HPDE6-E6E7 (cell line): ENCODE results near the gene MPRIP.

Experiments used
- DNase-seq: peaks from one replicate; pipeline ENCODE4 v3.0.0; 2011; ENCODE audit warnings: missing footprints; ENCODE audit errors: extremely low spot score

The MPRIP gene

DNA sequence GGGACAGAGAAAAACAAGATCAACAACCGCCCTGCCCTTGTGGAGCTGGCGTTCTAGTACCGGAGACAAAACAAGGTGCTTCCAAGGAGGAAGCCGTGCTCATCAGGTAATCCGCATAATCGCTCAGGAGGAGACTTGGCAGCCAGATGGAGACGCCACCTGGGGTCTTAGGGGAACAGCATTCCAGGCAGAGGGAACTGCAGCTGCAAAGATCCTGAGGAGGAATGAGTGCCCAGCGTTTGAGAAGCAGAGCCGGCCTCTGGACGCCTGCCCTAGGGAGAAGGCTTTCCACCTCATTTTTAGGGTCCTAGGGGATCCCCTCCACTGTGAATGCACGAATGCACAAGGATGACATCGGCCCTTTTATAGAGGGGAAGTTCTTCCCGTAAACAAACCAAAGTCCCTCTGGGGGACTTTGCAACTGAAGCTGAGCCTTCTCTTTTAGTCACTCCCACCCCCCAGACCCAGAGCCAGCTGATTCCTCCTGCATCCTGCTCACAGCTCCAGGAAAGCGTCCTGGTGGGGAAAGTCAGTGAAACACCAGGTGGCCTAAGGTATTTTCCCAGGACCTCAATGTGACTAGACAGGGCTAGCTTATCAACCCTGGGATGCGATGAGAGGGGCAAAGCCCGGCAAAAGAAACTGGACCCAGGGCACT lies 13.2 kb upstream of the MPRIP start:
- DNase-seq: no peak

DNA sequence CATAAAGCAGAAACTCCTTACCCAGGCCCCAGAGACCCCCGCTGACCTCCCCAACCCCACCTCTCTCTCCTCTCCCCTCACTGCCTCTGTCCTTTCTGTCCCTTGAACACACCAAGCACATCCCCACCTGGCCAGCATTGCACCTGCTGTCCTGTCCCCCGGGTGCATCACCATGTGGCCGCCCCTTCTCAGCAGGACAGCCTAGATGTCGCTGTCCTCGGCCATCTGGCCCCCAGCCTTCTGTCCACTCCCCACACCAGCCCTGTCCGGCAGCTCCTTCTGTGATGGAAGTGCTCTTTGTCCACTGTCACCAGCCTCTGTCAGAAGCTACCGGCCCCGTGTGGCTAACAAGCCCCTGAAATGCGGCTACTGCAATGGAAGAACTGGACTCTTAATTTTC lies 12.3 kb upstream of the MPRIP start:
- no peak for DNase-seq

GRCh38 chr17:17030515-17031211 lies 11.6 kb upstream of the MPRIP start:
- no peak for DNase-seq

GRCh38 chr17:17032131-17032692 lies 10.0 kb upstream of the MPRIP start:
- peak; percentile 65 for DNase-seq

GRCh38 chr17:17033466-17033865 lies 8.8 kb upstream of the MPRIP start:
- no peak for DNase-seq

DNA sequence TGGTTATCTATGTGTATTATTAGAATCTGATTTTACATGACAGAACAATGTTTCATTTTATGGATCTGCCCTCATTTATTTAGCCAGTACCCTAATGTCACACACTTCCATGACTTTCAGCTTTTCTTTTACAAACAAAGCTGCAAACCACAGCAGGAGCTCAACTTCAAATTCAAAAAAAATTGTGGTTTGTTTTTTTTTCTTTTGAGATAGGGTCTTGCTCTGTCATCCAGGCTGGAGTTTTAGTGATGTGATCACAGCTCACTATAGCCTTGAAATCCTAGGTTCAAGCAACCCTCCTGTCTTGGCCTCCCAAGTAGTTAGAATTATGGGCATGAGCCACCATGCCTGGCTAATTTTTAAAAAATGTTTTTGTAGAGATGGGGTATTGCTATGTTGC lies 8.2 kb upstream of the MPRIP start:
- no peak for DNase-seq

DNA sequence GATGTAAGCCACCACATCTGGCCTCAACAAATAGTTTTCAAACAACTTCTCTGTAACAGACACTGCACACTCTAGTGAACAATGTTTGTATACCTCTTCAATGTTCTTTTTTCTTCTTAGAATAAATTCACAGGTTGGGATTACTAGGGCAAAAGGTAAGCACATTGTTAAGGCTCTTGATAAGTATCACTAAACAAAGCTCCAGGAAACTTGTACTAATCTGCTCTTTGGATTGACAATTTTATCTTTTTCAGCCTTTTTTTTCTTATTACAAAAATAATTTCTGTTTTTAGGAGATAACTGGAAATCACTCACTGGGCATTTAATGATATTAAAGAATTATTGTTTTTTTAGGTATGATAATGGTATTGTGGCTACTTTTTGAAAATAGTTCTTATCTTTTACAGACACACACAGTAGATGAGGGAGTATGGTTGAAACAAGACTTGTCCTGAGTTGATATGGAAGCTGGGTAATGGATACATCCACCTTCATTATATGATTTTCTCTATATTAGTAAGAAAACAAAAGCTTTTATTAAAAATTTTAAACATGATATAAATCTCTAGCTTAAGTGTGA lies 7.7 kb upstream of the MPRIP start:
- no peak for DNase-seq

DNA sequence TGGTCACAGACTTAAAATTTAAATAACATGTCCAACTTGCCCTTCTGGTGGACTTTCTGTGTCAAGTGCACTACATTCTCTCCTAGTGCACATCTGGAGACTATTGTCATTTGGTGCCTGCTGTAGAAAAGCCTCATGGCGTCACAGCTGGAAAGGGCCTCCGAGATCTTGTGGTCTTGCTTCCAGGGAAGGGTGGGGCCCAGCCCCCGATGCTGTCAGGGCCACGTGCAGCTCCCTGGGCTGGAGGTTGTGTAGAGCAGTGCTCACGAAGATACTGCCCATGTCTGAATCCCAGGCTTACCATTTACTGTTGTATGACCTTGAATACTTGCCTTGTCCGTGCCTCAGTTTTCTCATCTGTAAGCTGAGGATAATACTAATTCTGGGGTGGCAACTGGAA lies 6.8 kb upstream of the MPRIP start:
- no peak for DNase-seq

DNA sequence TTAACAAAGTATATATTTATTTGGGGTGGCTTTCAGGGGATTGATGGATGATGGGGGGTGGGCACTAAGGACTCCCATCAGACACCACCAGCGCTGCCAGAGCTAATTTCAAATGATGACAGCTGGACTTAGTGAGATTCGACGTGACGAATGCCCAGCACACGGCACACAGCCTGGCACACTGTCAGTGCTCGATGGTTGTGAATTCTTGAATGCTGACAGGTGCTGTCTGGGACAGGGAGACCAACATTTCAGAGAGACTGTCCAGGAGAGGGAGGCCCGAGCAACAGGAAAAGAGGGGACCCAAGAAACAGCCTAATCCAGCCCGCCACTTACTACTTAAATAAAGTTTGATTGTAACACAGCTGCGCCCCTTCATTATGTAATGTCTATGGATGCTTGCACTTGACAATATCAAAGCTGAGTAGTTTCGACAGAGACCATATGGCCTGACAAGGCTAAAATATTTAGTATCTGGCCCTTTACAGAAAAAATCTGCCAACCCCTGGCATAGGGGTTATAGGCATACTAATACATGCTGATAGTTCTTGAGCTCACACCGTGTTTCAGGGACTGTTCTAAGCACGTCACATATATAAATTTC lies 6.2 kb upstream of the MPRIP start:
- no peak for DNase-seq

GRCh38 chr17:17036524-17036998 lies 5.7 kb upstream of the MPRIP start:
- no peak for DNase-seq

- DNase-seq: no peak
Observed at GRCh38 chr17:17039911-17040310, 2.3 kb upstream of the MPRIP start.

GRCh38 chr17:17041018-17041521 lies 1.2 kb upstream of the MPRIP start:
- peak; percentile 53 for DNase-seq

DNA sequence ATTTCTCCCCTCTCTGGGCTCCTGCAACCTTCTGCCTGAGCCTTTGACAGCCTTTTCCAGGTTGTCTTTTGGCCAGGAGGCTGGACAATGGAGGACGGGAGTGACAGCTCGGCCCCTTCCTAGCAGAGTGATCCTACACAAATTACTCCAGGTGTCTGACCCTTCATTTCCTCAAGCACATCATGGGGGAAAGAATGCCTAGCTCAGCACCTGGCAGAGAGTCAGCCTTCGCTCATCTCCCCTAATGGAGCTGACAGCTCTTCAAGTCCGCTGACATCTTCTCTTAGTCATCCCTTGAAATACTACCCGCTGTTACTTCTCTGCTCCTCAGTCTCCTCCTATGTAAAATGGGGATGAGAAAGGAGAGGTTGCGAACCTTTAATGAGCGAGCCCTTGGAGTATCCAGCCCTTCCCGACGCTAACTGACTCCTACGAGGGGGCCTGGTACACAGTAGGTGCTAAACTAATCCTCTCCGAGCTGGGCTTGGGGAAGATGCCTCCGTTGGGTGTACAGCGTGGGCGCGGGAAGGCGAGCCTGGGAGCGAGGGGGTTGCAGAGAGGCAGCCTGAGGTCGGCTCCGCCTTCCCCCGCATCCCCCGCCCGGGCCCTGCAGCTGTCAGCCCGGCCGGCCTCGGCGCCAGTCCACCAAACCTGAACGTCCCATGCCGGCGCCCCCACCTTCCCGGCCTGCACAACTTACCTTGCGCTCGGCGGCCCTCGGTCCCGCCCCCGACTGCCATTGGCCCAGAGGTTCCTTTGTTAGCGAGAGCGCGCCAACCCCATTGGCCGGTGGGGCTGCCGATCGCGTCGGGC lies 480 bp upstream of the MPRIP start:
- peak; percentile 88 for DNase-seq

GRCh38 chr17:17042851-17043460 lies 699 bp downstream of the MPRIP start:
- no peak for DNase-seq

- no peak for DNase-seq
Observed at GRCh38 chr17:17043461-17044271, 1.4 kb downstream of the MPRIP start.

GRCh38 chr17:17044846-17045561 lies 2.7 kb downstream of the MPRIP start:
- no peak for DNase-seq

DNA sequence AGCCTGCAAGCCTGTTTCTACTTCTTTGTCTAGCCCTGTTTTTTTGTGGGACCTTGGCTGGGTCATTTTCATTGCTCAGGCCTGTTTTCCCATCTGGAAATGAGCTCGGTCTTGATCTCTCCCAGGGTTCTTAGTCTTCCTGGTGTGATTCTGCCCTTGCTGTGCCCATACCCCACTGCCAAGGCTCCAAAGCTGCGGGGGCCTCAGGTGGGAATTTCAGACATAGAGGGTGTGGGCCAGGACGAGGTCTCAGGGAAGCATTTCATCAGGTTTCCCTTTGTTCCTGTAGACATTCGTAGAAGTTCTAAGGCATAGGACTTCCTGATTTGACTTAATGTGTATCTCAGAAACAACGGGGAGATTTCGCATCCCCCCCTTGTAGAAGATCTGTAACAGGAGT lies 5.8 kb downstream of the MPRIP start:
- no peak for DNase-seq

DNA sequence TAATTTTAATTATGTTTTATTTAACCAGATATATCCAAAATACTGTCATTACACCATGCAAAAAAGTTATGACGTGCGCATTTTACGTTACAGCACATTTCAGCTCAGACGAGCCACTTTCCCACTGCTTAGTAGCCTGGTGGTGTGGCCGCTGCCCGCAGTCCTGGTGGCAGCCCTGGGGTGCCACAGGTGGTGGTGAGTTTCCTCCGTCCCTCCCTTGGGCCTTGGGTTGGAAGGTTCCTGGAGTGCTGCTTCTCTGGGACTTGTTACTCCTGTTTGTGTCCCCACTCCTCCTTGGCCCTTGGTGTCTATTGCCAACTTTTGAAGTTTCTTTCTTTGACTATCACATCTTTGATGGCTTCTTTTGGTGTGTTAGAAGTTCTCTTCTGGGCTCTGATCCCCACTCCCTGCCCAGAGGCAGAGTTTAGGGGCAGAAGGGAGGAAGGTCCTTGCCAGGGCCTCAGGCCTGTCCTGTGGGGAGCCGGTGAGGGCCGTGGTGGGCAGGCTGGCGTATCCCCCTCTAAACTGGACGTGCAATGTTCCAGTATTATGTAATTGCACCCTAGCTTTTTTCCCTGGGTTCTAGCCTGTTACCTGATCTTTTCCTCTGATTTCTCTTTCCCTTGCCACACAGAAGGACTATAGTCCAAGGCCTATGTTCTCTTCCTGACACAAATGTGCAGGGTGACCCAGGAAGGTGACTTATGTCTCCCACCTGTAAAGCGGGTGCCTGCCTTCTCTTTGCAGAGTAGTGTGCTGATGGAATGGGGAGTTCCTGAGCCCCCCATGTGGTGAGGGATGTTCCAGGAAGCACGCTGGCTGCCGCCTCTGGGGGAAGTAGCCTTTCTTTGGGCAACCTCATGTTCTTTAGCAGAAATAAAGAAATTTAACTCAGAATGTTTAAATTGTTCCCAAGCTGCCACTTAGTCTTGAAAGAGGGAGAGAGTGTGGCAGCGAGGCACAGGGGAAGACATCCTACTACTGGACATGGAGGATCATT lies 8.4 kb downstream of the MPRIP start:
- DNase-seq: no peak
